Right cardiac atrium (tissue), 5 donors: ENCODE data around the gene STK11IP. TPM values are rescaled to one million over a fixed set of nuclear protein-coding genes. Genes with fewer than 3 reads are reported as not detected.

Experiments used
- ATAC-seq, 2 donors: fragments of 200-7000 bp; cut with Tn5 transposase; one replicate each; pipeline versions ENCODE4 v1.8.0 to v1.9.1; 2020; ENCODE audit warnings: moderate library complexity in 2 of 2, mild to moderate bottlenecking in 1 of 2
- DNase-seq, 3 donors: peaks; one replicate each; pipeline ENCODE4 v3.0.0-alpha.2; 2020
- H3K27ac ChIP-seq: one replicate; pipeline ENCODE4 v1.5.1; 2013; ENCODE audit warnings: mild to moderate bottlenecking, low read length, control low read depth, moderate library complexity
- H3K27me3 ChIP-seq: one replicate; pipeline ENCODE4 v1.6.1; 2013; ENCODE audit not compliant: control insufficient read depth, insufficient read depth
- H3K4me1 ChIP-seq: one replicate; pipeline ENCODE4 v1.6.1; 2013; ENCODE audit warnings: low read length; ENCODE audit not compliant: control insufficient read depth, insufficient read depth
- H3K4me3 ChIP-seq: one replicate; pipeline ENCODE4 v1.5.1; 2013; ENCODE audit warnings: low read length, control low read depth
- H3K9me3 ChIP-seq: one replicate; pipeline ENCODE4 v1.6.1; 2013; ENCODE audit warnings: low read length; ENCODE audit not compliant: control insufficient read depth
- WGBS: extraction: QIAGEN DNeasy Blood & Tissue Kit; methylation state at CpG from one replicate; pipeline ENCODE4 v1.1.7; 2013; 5-methylcytosine and 5-hydroxymethylcytosine counted together
- intact Hi-C, 4 donors: fragments of 100-400 bp; cut with DNase I; formaldehyde crosslinking; loops; one replicate each; pipeline versions ENCODE4 v1.11.0 to v1.14.0; 2022 to 2023
- polyA plus RNA-seq: library from polyadenylated mRNA; stranded (reverse); fragments of 200-250 nt; gene quantifications from one replicate; pipeline ENCODE4 v1.2.3, GENCODE V29; 2013
- total RNA-seq, 4 donors: library from RNA; stranded (reverse); fragmentation: NEBNext Ultra II Directional; extraction: Animal tissue kit (Norgen Biotek cat#: 25700); gene quantifications; one replicate each; pipeline ENCODE4 v1.2.1, GENCODE V29; 2021
- donor health status: healthy with polysubstance abuse.
- donor health status: DM: no; HTN: yes; CAD: no.
- donor health status: DM: no; HTN: no; CAD: no.
- donor health status: DM: no; HTN: yes; CAD: no; lungs with severe emphysema.
- donor health status: DM: yes; HTN: yes; CAD: no.

The STK11IP gene
- total and polyA plus RNA-seq, 5 donors = 12.1 to 19.0 (median 14.2) TPM

DNA sequence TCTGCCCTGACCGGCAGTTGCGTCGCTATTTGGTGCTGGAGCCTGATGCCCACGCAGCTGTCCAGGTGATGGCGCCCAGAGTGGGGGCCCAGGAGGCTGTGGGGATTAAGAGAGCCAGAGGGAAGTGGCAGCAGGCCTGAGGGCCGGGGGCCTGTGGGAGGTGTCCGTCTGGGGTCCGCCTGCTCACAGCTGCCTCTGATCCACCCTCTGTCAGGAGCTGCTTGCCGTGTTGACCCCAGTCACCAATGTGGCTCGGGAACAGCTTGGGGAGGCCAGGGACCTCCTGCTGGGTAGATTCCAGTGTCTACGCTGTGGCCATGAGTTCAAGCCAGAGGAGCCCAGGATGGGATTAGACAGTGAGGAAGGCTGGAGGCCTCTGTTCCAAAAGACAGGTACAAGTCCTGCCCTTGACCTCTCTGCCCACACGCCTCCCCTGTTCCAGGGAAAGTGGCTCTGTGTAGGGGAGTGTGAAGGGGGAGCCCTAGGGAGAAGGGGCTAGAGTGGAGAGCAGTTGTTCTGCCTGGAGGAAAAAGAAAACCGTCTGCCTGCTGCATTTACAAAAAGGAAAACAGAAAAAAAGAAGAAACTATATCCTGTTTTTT is 11.6 kb downstream of the STK11IP start:
- peak in 2 of 3 donors; percentile 68 to 72 for DNase-seq
- no peaks in the 10 kb centered on the region for H3K9me3 ChIP-seq
- WGBS = 73% methylated on average over 13 of the region's 13 CpGs
- H3K4me3 ChIP-seq = no peak overlapping the region
- peak overlapping the region; percentile 78 for H3K27ac ChIP-seq
- intact Hi-C loops = loop anchor here in 1 of 4 donors (10.0 kb wide), 1 partner anchor 76 kb away; no protein-coding TSS in a partner anchor
- H3K27me3 ChIP-seq = no peaks in the 10 kb centered on the region
- peak; percentile 6 to 20 for ATAC-seq
- H3K4me1 ChIP-seq = peaks cover 3% of the 10 kb centered on the region

DNA sequence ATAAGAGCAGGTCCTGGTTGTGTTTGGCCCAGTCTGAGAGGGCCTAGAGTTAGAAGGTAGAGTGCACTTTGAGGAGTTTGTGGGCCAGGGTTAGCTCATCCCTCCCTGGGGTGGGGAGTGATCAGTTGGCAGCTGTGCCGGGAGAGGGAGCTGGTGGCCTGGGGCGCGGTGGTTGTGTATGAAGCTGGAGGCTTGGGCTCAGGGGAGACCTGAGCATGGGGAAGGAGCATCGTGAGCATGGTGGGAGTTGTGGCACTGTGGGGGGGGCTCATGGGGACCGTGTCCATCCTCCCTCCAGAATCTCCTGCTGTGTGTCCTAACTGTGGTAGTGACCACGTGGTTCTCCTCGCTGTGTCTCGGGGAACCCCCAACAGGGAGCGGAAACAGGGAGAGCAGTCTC is 13.6 kb downstream of the STK11IP start:
- Histone ChIP-seq H3K4me3 (no peak overlapping the region), H3K4me1 (peaks cover 3% of the 10 kb centered on the region), H3K9me3 (no peaks in the 10 kb centered on the region), H3K27me3 (no peaks in the 10 kb centered on the region), H3K27ac (no peak overlapping the region)
- 96% methylated on average over 9 of the region's 9 CpGs for WGBS
- intact Hi-C loops = no loop called here
- ATAC-seq = no peak
- DNase-seq = no peak

DNA sequence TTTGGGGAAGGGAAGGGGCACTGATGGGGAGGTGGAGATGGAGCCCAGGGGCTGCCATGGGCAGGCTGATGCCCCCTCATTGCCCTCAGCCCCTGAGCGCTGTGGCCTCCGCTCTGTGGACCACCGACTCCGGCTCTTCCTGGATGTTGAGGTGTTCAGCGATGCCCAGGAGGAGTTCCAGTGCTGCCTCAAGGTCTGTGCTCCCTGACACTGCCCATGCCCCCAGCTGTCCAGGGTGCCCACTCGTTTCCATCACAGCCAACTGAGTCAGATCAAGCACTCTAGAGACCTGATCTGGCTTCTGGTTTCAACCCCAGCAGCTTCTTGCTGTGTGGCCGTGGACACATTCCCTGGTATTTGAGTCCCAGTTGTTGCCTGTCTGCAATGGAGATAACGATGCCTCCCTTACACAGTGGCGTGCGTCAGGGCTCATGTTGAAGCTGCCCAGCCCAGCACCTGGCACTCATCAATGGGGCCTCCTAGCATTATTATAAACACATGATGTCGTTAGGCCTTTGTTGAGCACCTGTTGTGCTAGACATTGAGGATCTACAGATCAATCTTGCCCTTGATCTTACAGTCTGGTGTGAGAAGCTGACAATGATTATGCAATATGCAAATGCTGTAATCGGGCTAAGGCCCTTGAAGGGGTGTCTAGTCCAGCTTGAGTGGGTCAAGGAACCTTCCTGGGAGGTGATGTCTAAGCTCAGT is 14.4 kb downstream of the STK11IP start:
- WGBS = 78% methylated on average over 12 of the region's 12 CpGs
- Histone ChIP-seq H3K4me1 (peaks cover 7% of the 10 kb centered on the region), H3K4me3 (no peak overlapping the region), H3K27me3 (no peaks in the 10 kb centered on the region), H3K27ac (no peak overlapping the region), H3K9me3 (no peaks in the 10 kb centered on the region)
- intact Hi-C loops = no loop called here
- DNase-seq (no peak), ATAC-seq (no peak)

DNA sequence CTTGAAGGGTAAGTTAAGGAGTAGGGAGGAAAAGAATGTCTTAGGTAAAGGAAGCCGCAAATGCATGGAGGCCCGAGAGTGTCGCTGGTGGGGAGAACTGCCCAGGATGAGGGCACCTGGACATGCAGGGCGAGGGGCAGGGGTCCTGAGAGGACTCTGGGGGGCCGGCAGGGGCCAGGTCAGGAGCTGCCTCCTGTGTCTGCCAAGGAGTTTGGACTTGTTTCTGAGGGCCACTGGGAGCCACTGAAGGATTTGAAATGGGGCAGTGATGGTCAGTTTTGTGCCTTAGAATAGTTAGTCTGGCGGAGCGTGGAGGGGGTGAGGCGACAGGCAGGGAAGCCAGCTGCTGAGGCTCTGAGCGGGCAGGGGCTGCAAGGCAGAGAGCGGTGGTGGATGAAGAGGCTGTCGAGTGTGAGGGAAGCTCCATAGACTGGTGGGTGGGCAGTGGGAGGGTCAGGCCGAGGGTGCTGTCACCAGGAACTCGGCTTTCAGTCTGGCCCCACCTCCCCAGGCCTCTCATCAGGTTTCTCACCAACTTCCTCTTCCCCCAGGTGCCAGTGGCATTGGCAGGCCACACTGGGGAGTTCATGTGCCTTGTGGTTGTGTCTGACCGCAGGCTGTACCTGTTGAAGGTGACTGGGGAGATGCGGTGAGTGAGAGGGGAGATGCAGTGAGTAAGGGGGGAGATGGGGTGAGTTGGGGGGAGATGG is 15.1 kb downstream of the STK11IP start:
- intact Hi-C loops = no loop called here
- no peaks in the 10 kb centered on the region for H3K27me3 ChIP-seq
- DNase-seq = peak in 1 of 3 donors; percentile 39
- ATAC-seq = no peak
- H3K9me3 ChIP-seq = no peaks in the 10 kb centered on the region
- peaks cover 7% of the 10 kb centered on the region for H3K4me1 ChIP-seq
- WGBS = 86% methylated on average over 15 of the region's 15 CpGs
- H3K4me3 ChIP-seq = no peak overlapping the region
- no peak overlapping the region for H3K27ac ChIP-seq

DNA sequence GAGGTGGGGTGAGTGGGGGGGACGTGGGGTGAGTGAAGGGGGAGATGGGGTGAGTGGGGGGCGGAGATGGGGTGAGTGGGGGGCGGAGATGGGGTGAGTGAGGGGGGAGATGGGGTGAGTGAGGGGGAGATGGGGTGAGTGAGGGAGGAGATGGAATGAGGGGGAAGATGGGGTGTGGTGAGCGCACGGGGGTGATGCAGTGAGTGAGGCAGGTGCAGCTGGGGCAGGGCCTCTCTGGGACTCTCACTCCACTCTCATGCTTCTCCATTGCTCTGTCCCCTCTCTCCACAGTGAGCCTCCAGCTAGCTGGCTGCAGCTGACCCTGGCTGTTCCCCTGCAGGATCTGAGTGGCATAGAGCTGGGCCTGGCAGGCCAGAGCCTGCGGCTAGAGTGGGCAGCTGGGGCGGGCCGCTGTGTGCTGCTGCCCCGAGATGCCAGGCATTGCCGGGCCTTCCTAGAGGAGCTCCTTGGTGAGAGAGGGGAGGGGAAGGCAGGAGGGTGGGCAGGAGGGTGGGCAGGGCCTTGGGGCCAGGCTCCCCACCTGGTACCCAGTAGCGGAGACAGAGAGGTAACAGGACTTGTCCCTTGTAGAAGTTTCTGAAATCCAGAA is 15.9 kb downstream of the STK11IP start:
- ATAC-seq (no peak), DNase-seq (no peak)
- WGBS = 93% methylated on average over 11 of the region's 11 CpGs
- intact Hi-C loops = no loop called here
- no peak overlapping the region for H3K27ac ChIP-seq
- H3K9me3 ChIP-seq = no peaks in the 10 kb centered on the region
- H3K4me3 ChIP-seq = no peak overlapping the region
- H3K27me3 ChIP-seq = no peaks in the 10 kb centered on the region
- peaks cover 7% of the 10 kb centered on the region for H3K4me1 ChIP-seq

DNA sequence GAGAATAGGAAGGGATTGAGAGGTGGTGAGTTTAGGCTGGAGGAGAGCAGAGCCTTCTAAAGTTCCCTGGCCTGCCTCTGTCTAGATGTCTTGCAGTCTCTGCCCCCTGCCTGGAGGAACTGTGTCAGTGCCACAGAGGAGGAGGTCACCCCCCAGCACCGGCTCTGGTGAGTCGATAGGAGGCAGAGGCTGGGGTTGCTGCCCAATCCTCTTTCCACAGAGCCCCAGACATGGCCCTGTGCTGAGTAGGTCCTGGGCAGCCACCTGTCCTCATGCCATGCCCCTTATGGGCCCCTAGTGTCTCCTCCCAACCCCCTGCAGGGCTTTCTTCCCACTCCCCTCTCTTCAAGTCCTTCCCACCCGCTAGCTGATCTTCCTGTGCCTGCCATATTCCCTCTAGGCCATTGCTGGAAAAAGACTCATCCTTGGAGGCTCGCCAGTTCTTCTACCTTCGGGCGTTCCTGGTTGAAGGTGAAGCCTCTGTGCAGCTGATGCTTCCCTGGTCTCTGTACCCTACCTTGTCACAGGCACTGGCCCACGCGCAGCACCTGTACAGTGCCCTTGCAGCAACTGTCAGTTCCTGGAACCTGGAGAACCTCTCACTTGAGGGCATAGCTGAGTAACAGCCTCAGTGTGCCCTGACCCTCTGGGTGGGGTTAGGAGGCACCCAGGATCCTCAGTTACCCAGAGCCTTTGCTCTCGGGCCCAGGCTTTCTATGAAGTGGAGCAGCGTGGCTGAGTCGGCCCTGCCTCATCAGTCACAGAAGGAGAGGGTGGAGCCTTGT is 16.6 kb downstream of the STK11IP start:
- no peak for ATAC-seq
- Histone ChIP-seq H3K9me3 (no peaks in the 10 kb centered on the region), H3K27me3 (no peaks in the 10 kb centered on the region), H3K4me1 (peaks cover 5% of the 10 kb centered on the region), H3K27ac (no peak overlapping the region), H3K4me3 (no peak overlapping the region)
- DNase-seq = no peak
- intact Hi-C loops = no loop called here
- WGBS = 91% methylated on average over 11 of the region's 11 CpGs

DNA sequence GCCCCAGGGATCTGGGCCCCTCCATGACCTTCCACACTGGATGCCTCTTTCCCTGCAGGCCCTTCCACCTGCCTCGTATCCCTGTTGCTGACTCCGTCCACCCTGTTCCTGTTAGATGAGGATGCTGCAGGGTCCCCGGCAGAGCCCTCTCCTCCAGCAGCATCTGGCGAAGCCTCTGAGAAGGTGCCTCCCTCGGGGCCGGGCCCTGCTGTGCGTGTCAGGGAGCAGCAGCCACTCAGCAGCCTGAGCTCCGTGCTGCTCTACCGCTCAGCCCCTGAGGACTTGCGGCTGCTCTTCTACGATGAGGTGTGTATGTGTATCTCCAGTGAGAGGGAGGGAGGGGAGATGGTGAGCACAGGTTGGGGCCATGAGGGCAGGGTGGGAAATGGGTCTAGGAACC is 17.4 kb downstream of the STK11IP start:
- intact Hi-C loops = no loop called here
- ATAC-seq (no peak), DNase-seq (peak in 1 of 3 donors; percentile 47)
- 93% methylated on average over 11 of the region's 11 CpGs for WGBS
- Histone ChIP-seq H3K4me1 (peaks cover 5% of the 10 kb centered on the region), H3K27me3 (no peaks in the 10 kb centered on the region), H3K9me3 (no peaks in the 10 kb centered on the region), H3K4me3 (no peak overlapping the region), H3K27ac (no peak overlapping the region)

DNA sequence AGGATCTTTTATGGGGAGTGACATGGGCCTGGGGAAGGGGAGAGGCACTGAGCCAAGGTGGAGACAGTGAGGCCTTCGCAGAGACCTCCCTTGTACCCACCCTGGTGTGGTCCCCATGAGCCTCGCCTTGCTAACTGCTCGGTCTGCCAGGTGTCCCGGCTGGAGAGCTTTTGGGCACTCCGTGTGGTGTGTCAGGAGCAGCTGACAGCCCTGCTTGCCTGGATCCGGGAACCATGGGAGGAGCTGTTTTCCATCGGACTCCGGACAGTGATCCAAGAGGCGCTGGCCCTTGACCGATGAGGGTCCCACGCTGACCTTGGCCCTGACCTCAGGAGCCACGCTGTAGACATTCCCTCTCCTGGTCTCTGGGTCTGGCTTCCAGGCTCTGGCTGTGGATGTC is 18.2 kb downstream of the STK11IP start:
- H3K4me1 ChIP-seq = peaks cover 5% of the 10 kb centered on the region
- H3K9me3 ChIP-seq = no peaks in the 10 kb centered on the region
- no peak overlapping the region for H3K4me3 ChIP-seq
- H3K27ac ChIP-seq = no peak overlapping the region
- DNase-seq (peak in 2 of 3 donors; percentile 46 to 56), ATAC-seq (peak; percentile 5 to 16)
- 72% methylated on average over 12 of the region's 12 CpGs for WGBS
- H3K27me3 ChIP-seq = no peaks in the 10 kb centered on the region
- intact Hi-C loops = no loop called here

DNA sequence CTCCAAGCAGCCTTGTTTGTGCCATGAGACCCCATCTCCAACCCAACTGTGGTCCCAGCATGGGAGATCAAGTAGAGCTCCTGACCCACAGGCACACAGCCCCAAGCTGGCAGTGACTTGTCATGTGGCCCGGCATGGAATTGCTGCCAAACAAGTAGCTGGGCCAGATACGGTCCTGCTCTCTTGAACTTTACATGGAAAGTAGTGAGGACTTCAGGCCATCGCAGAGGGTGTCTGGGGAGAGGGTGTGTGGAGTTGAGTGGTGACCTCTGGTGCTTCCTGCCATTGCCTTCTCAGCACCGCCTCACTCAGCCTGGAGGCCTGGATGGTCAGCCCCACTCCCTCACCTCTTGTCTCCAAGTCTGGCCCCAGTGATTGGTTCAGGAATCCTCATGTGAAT is 18.9 kb downstream of the STK11IP start:
- Histone ChIP-seq H3K4me3 (no peak overlapping the region), H3K27me3 (no peaks in the 10 kb centered on the region), H3K27ac (peak overlapping the region; percentile 31), H3K9me3 (no peaks in the 10 kb centered on the region), H3K4me1 (peaks cover 5% of the 10 kb centered on the region)
- DNase-seq = peak in 2 of 3 donors; percentile 63 to 72
- ATAC-seq = peak; percentile 42 to 49
- intact Hi-C loops = no loop called here
- 59% methylated on average over 4 of the region's 4 CpGs for WGBS

DNA sequence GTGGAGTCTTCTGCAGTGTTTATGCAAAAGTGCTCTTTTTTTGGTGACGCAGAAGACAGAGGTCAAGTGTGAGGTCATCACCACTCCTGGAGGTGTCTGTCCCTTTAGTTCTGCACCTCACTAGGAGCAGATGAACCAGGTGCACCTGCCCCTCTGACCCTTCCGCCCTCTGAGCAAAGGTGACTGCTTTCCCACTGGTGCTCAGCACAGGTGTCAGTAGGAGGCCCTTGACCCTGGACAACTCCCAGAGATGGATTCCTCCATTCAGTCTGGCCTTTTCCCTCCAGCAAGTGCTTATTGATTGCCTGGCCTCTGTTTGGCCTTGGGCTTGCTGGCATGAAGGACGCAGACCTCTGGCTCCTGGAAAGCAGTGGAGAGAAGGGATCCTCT is 21.1 kb downstream of the STK11IP start:
- ATAC-seq = no peak
- Histone ChIP-seq H3K27ac (peak overlapping the region; percentile 32), H3K4me3 (no peak overlapping the region), H3K4me1 (peaks cover 7% of the 10 kb centered on the region), H3K9me3 (no peaks in the 10 kb centered on the region), H3K27me3 (no peaks in the 10 kb centered on the region)
- intact Hi-C loops = no loop called here
- DNase-seq = peak in 1 of 3 donors; percentile 36
- WGBS = 85% methylated on average over 3 of the region's 3 CpGs
